HG03064 (cell line): ENCODE data around the gene SPTLC2.
"Not testable (repeated sequence)": the region's sequence is repeated elsewhere in the genome, so short reads cannot be mapped to it uniquely, and the experiment has no call there.

Source experiments
- ATAC-seq: cut with Tn5 transposase; IDR thresholded peaks from one replicate; pipeline ENCODE4 v1.9.1; 2021; ENCODE audit warnings: low read depth; ENCODE audit not compliant: unreplicated experiment

The SPTLC2 gene

DNA sequence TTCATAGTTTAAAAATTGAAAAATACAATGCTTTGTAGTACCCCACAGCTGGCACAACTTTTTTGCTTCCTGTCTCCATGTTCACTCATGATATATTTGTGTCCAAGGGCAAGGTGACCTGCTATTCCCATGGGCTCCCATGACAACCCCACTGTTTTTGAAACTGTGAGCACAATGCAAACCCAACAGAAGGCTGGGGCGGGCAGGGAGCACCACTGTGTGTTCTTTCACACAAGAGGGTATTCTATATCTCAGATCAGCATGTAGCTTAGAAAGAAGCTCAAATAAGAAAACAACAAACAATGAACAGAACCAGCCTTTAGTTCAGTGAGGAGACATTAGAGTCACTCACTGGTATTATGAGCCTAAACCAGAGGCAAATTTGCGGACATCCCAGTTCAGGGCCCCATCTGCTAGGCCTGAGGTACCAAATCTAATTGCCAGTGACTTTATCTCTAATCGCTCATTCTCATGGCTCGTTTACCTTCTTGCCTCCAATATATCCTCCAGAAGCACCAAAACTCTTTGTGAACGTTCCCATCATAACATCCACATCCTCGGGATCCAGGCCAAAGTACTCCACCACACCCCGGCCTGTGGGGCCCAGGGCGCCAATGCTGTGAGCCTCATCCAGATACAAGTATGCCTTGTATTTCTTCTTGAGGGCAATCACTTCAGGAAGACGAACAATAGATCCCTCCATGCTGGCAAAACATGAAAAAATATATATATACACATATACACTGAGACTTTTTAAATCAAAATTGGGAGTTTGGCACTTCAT, 61.4 kb downstream of the SPTLC2 start:
- peak; percentile 11 for ATAC-seq

DNA sequence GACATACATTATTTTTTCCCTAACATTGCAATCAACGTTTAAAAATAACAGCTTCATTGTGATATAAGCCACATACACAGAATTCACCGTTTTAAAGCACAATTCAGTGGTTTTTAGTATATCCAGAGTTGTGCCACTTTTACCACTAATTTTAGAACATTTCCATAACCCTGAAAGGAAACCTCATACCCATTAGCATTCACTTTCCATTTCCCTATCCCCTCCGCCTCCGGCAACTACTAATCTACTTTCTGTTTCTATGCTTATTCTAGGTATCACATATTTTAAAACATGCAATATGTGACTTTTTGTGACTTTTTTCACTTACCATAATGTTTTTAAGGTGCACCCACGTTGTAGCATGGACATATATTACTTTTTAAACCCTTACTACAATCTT, 62.2 kb downstream of the SPTLC2 start:
- peak; percentile 84 for ATAC-seq

DNA sequence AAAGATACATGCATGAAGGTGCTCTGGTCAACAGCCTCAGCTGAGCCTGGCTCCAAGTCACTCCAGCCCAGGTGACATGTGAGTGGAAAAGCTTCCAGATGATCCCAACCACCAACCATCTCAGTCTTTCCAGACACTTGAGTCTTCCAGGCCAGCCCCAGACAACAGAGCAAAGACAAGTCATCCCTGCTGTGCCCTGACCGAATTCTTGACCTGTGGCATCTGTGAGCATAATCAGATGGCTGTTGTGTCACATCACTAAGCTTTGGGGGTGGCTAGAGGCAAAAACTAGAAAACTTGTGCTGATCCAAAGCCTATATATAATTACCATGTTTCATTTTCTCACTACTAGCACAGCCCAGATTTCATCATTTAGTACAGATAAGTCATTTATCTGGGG, 67.0 kb downstream of the SPTLC2 start:
- ATAC-seq = no peak

- no peak for ATAC-seq
These were observed 68.8 kb downstream of the SPTLC2 start for GRCh38 chr14:77547512-77548180.

GRCh38 chr14:77545171-77545570, 71.3 kb downstream of the SPTLC2 start:
- not testable (repeated sequence) for ATAC-seq

DNA sequence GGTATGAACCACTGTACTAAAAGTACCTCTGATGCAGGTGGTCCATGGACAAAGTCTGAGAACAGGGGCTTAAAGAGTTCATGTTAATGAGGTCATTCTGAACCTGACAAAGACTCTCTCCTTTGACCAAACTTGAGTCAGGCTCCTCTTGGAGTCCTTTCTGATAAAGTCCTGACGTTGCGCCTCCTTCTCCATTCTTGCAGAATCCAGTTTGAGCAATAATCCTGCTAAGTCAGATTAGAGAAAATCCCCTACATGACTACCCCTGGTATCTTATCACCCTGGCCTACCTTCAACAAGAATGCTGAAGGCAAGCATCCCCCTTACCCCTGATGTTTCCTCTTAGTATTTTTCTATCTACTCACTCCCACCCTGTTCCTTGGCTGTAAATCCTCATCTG, 71.9 kb downstream of the SPTLC2 start:
- no peak for ATAC-seq

DNA sequence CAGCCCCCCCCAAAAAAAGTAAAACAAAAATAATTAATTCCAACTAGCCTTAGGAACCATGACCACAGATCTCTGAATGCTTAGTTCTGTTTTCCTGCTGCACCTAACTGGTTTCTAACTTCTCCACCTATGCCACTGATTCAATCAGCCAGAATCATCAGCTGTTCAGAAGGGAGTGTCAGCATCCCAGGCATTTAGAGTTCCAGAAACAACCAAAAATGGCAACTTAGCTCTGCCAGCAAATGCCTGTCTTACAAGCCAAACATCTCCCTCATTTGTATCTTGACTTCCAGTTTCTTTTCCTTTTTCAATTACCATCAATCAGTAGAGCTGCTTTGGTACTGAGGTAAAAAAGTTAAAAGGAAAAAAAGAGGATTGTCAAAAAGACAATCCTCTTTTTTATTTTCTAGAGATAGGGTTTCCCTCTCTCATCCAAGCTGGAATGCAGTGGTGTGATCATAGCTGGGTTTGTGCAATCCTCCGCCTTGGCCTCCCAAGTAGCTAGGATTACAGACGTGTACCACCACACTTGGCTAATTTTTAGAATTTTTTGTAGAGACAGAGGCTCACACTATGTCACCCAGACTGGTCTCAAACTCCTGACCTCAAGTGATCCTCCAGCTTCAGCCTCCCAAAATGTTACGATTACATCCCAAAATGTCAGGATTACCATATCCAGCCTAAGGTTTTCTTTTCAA, 72.7 kb downstream of the SPTLC2 start:
- no peak for ATAC-seq

DNA sequence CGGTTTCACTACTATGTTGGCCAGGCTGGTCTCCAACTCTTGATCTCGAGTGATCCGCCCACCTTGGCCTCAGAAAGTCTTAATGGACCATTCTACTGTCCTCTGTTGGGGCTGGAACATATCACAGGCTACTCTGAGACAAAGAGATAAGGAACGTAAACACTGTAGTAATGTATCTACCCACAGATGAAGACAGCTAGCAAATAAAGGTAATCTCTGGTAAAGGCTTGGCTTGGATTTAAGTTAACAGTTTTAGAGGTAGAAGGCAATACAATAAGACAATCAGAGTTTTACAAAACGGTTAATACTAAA, 73.2 kb downstream of the SPTLC2 start:
- no peak for ATAC-seq

GRCh38 chr14:77542421-77543239, 73.8 kb downstream of the SPTLC2 start:
- ATAC-seq = no peak

DNA sequence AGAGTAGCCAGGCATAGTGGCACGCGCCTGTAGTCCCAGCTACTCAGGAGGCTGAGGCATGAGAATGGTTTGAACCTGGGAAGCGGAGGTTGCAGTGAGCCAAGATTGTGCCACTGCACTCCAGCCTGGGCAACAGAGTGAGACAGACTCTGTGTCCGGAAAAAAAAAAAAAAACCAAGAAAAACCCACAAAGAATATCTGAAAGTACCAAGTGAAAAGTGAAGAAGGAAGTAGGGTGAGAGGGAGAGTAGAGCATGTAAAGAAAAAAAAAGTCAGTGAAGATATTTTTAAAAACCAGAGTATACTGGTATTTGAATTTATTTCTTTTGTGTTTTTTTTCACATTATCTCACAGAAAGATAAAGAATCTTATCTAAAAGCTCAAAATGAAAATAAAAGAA, 74.5 kb downstream of the SPTLC2 start:
- no peak for ATAC-seq

- ATAC-seq = not testable (repeated sequence)
These were observed 79.5 kb downstream of the SPTLC2 start for GRCh38 chr14:77536951-77537350.

- no peak for ATAC-seq
These were observed 85.4 kb downstream of the SPTLC2 start for GRCh38 chr14:77531071-77531470.

DNA sequence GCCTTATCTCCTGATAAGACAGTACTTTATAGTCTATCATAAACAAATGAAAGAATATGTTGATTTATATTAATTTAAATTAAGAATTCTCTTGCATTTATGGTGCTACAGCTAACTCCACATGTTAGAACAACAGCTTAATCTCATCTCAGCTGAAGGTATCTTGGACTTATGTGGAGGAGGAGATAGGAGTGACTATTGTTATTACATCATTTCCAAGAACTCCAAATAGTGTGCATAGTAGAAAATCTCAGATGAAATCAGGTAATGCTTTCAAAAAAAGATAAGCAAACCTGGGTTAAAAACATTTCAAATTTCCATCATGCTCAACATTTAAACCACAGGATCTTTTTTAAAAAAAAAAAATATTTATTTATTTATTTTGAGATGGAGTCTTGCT, 86.5 kb downstream of the SPTLC2 start:
- ATAC-seq = no peak

DNA sequence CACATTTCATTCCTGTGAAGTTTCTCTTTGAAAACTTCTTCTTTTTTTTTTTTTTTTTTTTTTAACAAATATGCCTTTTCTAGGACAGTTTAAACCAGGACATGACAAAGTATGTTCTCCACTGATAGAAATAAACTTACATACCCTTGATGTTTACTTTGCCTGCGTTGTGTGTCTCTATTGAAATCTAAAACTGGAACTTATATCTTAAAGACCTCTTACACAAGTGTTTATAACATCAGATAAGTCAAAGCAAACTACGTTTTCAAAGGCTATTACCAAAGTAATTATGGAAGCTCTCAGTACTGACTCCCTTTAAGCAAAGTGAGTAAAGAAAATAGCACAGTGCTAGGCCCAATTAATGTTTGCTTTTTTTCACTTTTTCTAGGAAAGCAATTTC, 87.2 kb downstream of the SPTLC2 start:
- ATAC-seq = no peak

DNA sequence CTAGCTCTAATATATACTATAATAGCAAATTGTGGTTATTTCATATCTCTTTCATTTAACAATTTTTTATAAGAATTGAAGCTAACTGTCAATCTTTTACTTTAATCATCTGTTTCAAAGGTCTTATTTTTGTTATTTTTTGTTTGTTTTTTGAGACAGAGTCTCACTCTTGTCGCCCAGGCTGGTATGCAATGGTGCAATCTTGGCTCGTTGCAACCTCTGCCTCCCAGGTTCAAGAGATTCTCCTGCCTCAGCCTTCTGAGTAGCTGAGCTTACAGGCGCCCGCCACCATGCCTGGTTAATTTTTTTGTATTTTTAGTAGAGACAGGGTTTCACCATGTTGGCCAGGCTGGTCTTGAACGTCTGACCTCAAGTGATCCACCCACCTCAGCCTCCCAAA, 87.7 kb downstream of the SPTLC2 start:
- not testable (repeated sequence) for ATAC-seq

GRCh38 chr14:77526266-77526665, 90.2 kb downstream of the SPTLC2 start:
- ATAC-seq = no peak

DNA sequence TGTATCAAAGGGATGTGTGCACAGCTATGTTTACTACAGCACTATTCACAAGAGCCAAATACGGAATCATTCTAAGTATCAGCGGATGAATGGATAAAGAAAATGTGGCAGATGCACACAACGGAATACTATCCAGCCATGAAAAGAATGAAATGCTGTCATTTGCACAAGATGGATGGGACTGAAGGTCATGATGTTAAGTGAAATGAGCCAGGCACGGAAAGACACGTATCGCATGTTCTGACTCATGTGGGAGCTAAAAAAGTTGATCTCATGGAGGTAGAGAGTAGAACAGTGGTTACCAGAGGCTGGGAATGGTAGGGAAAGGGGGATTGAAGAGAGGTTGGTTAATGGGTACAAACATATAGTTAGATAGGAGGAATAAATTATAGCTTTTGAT, 91.9 kb downstream of the SPTLC2 start:
- ATAC-seq = no peak

DNA sequence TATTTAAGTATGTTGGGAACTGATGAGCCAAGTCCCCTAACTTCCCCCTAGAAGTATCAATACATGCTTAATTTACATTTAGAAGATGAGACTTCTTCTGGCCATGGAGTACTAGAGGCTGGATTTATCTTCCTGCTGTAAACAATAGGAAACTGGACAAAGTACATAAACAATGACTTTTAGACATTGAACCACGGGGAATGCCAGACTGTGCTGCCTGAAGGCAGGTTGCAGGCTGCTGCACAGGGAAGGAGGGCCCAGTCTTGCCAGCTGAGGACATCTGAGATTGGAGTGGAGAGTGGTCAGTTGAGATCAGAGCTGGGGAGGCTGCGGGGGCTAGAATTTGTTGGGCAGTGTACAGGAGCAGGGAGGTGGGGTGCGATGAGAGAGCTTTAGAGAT, 93.3 kb downstream of the SPTLC2 start:
- no peak for ATAC-seq

GRCh38 chr14:77520555-77520954, 95.9 kb downstream of the SPTLC2 start:
- no peak for ATAC-seq

DNA sequence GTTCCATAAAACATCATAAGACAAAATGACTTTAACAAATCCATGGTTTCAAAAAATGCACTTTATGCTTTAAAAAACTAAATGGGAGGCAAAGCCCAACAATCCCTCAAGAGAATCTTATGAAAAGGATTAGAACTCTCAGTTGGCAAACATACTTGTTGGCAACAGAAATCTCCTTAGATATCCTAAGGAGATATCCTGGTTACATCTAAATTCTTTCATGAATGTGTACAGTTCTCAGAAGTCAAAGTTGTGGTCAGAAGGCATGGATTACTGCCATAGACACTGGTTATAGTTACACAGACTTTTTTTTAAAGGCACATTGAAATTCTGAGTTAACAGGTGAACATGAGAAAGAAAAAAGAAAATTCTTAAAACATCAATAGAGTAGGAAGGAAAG, 100.3 kb downstream of the SPTLC2 start:
- ATAC-seq = no peak
